ENCODE measurements around the gene ACP4.
"Not testable (repeated sequence)": the region's sequence is repeated elsewhere in the genome, so short reads cannot be mapped to it uniquely, and the experiment has no call there.

Gene ACP4

DNA sequence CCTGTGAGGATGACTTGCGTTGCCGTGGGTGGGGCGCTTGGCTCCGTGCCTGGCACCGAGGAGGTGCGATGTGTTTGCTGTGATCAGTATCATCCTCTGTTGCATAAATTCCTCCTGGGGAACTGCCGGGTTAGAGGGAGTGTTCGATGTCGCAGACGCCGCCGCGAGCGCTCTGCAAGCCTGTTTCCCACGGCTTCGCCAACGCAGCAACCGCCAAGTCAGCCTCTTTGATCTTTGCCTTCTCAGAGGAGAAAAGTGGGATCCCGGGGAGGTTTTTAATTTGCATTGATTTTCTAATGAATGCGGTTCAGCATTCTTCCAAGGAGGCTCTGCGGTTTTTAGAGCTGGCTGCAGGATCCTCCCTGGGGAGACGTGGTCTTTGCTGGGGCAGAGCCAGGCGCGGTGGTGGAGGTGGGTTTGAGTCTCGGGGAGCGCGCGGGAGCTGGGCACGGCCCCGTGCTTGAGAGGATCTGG lies 12.3 kb upstream of the ACP4 start:
- no peak for DNase-seq

DNA sequence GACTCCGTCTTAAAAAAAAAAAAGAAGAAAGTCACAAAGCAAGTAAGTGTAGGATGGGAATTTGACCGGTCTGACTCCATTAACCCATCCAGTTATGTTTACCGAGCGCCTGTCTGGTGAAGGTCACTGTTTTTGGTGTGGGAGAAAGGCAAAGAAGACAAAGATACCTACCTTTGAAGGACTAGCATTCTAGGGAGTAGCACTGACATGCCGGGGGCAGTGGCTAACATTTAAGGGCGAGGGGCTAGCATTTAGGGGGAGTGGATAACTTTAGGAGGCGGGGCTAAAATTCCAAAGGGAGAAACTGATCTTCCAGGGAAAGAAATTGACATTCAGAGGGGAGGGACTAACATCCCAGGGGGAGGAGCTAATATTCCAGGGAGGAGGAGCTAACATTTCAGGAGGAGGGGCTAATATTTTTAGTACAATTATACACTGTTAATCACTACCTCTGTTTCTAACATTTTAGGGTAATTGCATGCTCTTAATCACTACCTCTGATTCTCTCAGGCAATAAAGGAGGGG lies 11.2 kb upstream of the ACP4 start:
- no peak for DNase-seq

GRCh38 chr19:50779504-50780457 lies 10.4 kb upstream of the ACP4 start:
- no peak for DNase-seq

DNA sequence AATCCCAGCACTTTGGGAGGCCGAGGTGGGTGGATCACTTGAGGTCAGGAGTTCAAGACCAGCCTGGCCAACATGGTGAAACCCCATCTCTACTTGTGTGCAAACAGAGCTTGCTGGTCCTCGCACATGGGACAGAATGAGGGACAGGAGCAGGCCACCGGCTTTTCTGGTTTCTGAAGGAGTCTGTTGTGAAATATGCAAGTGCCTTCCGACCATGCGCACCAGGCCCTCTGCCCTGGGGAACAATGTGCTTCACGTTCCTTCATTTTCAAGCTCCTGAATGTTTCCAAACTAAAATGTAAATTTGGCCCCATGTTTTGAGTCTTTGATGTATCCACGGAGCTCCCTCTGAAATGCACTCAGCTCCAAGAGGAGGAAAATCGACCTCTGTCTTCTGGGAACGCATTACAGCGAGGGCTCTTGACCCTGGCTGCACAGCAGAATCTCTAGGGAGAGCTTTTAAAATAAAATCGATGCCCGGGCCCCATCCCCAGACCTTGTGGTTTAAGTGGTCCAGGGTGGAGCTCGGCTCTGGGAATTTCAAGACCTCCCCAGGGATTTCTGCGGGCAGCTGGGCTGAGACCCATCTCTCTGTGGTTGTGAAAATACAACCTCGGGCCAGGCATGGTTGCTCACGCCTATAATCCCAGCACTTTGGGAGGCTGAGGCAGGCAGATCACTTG lies 9.3 kb upstream of the ACP4 start:
- DNase-seq, result no peak

- DNase-seq, result not testable (repeated sequence)
These were observed 6.4 kb upstream of the ACP4 start for GRCh38 chr19:50783848-50784152.

- DNase-seq, result no peak
These were observed 5.5 kb upstream of the ACP4 start for GRCh38 chr19:50784710-50785109.

DNA sequence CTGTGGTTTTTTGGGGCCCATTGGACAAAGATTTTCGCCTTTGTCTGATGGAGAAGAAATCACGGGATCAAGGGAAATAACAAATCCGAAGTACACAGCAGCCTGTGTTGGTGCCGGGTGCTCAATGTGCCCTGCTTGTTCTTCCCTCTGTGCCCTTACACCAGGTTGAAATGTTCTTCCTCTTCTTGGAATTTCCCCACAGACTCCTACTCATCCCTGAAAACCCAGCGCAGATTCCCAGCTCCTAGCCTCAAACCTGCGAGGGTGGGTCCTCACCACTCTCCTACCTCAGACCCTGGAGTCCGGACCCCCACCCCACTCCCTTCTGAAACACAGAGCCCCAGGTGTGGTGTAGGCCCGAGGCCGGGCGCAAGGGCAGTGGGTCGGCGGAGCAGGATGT lies 4.9 kb upstream of the ACP4 start:
- DNase-seq, result no peak

GRCh38 chr19:50790922-50791467 lies 780 bp downstream of the ACP4 start:
- DNase-seq, result no peak

DNA sequence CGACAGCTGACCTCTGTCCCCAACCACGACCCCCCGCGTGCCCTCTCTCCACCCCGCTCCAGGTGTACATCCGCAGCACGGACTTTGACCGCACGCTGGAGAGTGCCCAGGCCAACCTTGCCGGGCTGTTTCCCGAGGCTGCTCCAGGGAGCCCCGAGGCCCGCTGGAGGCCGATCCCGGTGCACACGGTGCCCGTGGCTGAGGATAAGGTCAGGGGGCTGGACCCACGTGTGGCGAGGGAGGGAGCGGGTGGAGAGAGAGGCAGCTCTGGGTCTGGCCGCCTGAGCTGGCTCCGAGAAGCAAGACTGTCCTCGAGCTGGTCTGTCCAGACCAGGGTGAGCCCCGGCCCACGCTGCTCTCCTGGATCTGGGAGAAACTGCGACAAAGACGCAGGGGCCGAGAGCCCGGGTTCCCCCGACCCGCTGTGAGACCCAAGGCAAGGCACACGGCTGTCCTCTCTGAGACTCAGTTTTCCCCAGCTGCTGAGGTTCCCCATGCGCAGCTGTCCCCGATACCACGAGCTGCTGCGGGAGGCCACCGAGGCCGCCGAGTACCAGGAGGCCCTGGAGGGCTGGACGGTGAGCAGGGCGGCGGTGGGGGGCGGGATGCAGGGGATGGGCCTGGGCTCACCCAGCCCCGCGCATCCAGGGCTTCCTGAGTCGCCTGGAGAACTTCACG lies 1.5 kb downstream of the ACP4 start:
- no peak for DNase-seq

DNA sequence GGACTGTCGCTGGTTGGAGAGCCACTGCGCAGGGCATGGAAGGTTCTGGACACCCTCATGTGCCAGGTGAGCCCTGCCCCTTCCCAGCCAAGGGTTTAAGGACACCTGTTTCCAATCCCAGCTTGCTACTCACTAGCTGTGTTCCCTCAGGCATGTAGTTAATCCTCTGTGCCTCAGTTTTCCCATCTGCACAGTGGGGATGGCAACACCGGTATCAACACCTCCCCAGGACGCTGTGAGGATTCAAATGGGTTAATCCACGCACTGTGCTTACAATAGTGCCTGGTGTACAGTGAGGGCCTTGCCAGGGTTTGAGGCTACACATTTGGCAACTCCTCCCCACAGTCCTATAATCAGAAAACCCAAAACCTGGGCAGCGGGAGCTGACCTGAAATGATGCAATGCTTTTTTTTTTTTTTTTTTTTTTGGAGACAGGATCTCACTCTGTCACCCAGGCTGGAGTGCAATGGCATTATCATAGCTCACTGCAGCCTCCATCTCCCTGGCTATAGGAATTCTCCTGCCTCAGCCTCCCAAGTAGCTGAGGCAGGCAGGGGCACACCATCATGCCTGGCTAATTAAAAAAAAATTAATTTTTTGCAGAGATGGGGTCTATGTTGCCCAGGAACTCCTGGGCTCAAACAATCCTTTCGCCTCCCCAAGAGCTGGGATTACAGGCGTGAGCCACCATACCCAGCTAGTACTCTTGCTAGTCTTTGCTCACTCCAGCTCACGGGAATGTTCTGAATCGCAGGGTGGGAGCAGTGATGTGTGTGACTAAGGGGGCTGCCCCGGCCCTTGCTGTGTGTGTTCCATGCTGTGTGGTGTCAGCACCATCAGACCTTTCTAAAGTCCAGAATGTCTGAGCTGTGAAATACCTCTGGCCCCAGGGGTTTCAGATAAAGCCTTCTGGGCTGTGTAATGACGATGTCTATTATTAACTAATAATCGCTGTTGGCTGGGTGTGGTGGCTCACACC lies 2.3 kb downstream of the ACP4 start:
- DNase-seq, result no peak

- no peak for DNase-seq
These were observed 3.4 kb downstream of the ACP4 start for GRCh38 chr19:50793558-50794065.

DNA sequence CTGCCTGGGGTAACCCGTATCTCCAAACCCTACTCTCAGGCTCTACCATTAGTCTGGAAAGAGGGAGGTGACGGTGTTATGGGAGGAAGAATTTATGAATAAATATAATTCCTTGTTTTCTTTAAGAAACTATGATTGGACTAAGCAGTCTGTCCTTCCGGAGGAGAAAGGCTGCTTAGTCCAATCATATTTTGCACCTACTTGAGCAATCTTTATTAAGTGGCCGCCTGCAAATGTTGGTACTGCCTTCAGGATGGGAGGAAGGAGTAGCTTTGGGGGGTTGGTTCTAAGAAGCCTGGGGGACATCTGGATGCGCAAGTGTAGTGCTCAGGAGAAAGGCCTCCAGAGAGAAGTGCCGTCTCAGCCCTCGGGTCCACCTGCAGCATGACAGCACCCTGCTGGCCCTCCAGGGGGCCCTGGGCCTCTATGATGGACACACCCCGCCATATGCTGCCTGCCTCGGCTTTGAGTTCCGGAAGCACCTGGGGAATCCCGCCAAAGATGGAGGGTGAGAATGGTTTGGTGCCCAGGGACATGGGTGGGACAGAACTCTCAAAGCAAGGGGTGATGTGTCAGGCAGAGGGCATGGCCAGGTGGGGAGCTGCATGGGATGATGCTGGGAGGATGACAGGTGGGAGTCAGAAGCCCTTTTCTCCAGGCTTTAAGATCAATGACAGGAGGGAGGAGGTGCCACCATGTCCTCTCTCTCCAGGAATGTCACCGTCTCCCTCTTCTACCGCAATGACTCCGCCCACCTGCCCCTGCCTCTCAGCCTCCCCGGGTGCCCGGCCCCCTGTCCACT lies 4.1 kb downstream of the ACP4 start:
- DNase-seq, result peak; percentile 17

DNA sequence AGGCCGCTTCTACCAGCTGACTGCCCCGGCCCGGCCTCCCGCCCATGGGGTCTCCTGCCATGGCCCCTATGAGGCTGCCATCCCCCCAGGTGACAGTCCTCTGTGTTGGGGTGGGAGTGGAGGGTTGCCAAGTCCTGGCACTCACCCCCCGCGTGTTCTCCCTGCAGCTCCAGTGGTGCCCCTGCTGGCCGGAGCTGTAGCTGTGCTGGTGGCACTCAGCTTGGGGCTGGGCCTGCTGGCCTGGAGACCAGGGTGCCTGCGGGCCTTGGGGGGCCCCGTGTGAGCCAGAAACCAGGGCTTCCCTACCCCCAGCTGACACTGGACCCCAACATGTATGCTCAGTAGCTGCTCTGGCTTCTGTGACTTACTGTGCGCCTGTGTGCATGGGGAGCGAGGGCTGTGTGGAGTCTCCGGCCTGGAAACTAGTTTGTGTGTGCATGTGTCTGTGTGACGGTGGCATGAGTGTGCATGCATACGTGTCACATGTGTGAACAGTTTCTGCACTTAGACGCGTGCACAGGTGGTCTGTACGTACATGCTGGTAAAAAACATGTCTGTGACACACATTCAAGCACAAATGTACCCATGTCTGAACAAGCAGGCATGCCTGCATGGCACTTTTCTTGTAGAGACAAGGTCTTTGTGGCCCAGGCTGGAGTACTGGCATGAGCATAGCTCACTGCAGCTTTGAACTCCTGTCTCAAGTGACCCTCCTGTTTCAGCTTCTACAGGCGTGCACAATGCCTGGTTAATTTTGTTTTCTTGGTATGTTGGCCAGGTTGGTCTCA lies 4.9 kb downstream of the ACP4 start:
- no peak for DNase-seq

DNA sequence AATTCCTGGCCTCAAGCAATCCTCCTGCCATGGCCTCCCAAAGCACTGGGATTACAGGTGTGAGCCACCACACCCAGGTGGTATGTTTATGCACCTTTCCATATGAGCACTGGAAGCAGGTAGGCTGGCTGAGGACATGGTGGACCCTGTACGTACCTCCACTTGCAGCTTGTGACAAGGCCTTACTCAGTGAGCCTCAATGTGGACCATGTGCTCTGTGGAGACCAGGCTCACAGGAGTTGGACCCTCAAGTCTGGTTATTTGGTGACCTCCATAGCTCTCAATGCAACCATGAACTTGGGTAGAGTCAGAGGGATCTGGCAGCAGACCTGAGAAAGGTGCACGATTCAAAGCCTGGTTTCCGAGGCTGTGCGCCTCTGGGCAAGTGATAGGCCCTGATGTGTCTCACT lies 5.5 kb downstream of the ACP4 start:
- DNase-seq, result no peak

- DNase-seq, result no peak
These were observed 6.0 kb downstream of the ACP4 start for GRCh38 chr19:50796128-50796633.

- no peak for DNase-seq
These were observed 6.6 kb downstream of the ACP4 start for GRCh38 chr19:50796634-50797428.

DNA sequence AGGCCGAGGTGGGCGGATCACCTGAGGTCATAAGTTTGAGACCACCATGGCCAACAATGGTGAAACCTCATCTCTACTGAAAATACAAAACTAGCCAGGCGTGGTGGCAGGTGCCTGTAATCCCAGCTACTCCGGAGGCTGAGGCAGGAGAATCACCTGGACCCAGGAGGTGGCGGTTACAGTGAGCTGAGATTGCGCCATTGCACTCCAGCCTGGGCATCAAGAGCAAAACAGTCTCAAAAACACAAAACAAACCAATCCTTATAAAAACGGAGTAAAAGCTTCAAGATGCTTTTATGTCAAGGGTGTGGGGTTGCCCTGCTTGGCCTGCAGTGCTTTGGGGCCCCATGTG lies 7.2 kb downstream of the ACP4 start:
- no peak for DNase-seq

DNA sequence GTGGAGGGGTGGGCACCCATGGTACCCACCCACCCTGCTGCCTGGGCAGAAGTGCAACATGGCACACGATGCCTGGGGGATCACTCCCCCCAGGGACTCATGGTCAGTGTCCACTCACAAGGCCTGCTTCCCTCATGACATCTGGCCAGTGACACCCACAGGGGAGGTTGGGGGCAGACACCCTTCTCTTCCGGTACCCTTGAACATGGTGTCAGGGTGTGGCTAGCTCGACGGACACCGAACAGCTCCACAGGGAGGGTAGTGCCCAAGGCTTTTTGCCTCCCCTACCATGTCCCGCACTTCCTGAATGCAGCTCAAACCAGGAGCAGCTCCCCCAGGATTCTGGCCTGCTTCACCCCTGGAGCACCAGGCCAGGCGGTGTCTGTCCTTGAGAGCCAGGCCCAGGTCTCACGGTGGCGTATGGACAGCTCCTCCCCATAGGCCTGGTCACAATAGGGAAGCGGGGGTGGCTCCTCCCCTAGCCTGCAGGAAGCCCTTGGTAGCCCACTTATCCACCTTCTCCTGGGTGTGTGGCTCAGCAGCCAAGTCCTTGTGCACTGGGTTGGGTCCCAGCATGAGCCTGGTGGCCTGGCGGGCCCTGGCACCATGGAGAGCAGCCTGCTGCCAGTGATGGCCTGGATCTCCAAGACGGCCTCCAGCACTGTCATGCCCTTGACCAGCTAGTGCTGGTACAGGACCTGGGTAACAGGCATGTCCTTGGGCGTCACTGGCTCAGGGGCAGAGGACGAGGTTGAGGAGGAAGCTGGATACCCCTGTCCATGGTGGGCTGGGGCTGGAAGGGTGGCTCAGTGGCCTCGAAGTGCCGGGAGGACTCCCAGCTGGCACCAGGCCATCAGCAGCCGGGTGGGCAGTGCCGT lies 7.8 kb downstream of the ACP4 start:
- no peak for DNase-seq
